Activated T-cell treated with anti-CD3 and anti-CD28 coated beads for 24 hours (primary cell): ENCODE data around the gene YAP1.

Experiments used
- DNase-seq: peaks from one replicate; pipeline ENCODE4 v3.0.0-alpha.2; 2020; ENCODE audit warnings: low read depth

Gene YAP1

DNA sequence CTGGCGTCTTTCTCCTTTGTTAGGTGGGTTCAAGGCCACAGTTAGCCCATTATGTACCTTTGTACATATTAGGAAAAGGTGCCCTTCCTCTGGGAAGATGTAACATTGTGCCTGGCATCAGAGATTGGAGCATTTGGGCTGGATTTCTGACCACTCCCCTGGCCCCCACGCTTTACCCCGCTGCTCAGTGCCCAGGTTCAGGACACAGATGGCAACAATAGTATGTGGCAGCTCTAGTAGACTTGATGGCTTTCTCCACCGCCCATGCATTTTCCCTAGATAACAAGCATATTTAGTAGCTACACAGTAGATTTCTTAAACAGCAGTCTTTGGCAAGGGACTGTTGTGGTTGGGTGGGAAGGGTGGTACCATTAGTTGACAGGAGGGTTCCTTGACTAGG lies 53.1 kb downstream of the YAP1 start:
- no peak for DNase-seq

DNA sequence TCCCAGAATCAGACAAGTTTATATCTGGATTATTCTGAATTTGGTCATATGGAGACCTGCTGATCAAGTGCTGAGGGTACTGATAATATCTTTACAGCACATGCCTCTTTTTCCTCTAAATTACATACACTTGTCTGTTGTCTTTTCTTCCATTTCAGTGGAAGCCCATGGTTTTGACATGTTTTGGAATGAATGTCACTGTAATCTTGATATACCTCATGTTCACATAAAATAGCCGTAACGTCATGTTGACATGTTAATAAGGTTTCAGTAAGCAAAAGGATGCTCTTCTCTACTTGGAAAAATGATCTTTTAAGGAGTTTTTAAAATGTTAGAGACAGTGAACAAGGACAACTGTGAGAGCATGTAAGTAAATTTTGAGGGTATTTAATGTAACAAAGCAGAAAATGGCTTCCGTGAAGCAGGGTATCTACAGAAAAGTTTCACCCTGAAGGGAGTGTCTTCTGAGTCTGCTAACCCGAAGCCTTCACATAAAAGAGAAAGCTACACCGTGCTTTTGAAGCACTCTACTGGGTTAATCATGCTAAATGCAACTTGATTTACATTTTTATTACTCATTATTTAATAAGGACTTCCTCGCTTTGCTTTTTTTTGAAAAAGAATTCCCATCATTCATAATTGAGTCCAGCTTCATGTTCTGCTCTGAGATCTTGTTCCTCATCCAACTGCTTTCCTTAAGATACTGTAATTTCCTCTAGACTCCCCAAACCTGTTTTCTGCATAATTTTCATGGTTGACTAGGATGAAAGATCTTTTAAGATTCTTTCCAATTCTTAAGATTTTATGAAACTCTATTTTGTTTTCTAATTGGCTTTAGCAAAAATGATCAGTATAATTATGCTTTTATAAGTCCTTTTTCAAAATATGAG lies 56.2 kb downstream of the YAP1 start:
- no peak for DNase-seq

GRCh38 chr11:102168481-102168880 lies 58.2 kb downstream of the YAP1 start:
- no peak for DNase-seq

GRCh38 chr11:102171101-102171500 lies 60.9 kb downstream of the YAP1 start:
- no peak for DNase-seq

GRCh38 chr11:102172127-102172848 lies 62.0 kb downstream of the YAP1 start:
- no peak for DNase-seq

GRCh38 chr11:102177126-102177525 lies 66.9 kb downstream of the YAP1 start:
- DNase-seq, result no peak

- DNase-seq, result no peak
Measured at GRCh38 chr11:102177974-102178631, 67.9 kb downstream of the YAP1 start.

- no peak for DNase-seq
Measured at GRCh38 chr11:102179371-102179770, 69.1 kb downstream of the YAP1 start.

- DNase-seq, result no peak
Measured at GRCh38 chr11:102184269-102184987, 74.2 kb downstream of the YAP1 start.

- no peak for DNase-seq
Measured at GRCh38 chr11:102186551-102187191, 76.4 kb downstream of the YAP1 start.

- DNase-seq, result no peak
Measured at GRCh38 chr11:102187416-102188151, 77.3 kb downstream of the YAP1 start.

DNA sequence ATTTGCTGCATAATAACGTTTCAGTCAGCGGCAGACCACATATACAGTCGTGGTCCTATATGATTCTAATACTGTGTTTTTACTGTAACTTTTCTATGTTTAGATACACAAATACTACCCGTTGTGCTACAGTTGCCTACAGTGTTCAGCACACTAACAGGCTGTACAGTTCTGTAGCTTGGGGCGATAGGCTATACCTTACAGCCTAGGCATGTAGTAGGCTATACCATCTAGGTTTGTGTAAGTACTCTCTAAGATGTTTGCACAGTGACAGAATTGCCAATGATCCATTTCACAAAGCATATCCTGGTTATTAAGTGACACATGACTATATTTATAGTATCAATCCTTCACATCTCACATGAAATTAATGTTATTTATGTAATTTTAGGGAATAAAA lies 78.2 kb downstream of the YAP1 start:
- DNase-seq, result no peak

- DNase-seq, result no peak
Measured at GRCh38 chr11:102191832-102192231, 81.6 kb downstream of the YAP1 start.

DNA sequence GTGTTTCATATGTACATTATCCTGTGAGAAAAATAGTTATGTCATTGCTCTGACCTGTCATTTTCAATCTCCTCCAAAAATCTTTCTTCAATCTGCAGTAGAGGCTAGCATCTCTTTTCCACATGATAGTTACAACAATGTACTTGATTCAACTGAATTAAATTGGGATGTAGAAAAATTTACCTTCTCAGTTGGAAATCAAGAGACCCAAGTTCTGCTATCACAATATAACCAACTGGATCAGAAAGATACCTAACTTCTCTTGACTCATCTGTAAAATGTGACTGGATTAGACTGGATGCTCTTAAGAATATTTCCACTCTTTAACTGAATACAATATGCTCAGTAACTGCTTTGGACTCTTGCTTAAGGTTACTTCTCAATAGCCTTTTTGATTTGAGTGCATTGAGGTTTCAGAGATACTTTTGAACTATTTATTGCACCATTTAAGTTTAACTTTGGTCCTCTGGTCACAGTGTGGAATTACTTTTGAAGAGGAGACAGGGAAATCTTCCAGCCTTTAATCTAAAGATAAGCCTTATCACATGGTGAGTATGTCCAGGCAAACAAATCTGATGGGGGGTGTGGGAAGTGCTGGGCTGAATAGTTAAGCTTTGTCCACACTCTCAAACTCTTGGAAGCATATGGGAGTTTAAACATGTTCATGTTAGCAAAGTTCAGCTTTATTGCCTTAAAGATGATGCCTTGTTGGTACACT lies 82.3 kb downstream of the YAP1 start:
- DNase-seq, result no peak

DNA sequence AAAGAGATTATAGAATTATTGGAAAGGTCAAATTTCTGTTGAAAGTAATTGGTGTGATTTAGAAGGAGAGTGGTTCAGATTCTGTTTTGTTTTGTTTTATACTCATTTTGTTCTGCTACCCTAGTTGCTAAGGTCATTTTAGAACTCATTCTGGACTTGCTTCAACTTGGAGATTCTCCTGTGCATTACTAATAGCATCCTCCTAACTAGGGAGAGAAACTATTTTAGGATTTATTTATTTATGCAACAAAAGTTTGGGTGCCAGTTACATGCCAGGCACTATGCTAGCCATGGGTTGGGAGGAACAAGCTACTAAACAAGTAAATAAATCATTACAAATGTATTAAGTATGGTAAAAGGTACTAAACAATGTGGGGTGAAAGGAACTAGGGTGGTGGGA lies 84.0 kb downstream of the YAP1 start:
- DNase-seq, result no peak

- no peak for DNase-seq
Measured at GRCh38 chr11:102194990-102195389, 84.7 kb downstream of the YAP1 start.

GRCh38 chr11:102196351-102196750 lies 86.1 kb downstream of the YAP1 start:
- DNase-seq, result no peak

GRCh38 chr11:102196816-102197215 lies 86.6 kb downstream of the YAP1 start:
- no peak for DNase-seq

GRCh38 chr11:102197670-102198139 lies 87.5 kb downstream of the YAP1 start:
- no peak for DNase-seq

- no peak for DNase-seq
Measured at GRCh38 chr11:102199673-102200072, 89.4 kb downstream of the YAP1 start.
